Sigmoid colon (tissue), 3 donors: ENCODE results near the gene CFAP100.

Experiments
- CTCF ChIP-seq, 4 experiments: fragments of 450-650 bp in 3 of 4; fragments of 200-600 bp in 1 of 4; IDR thresholded peaks; one replicate each; pipeline ENCODE4 v1.5.1; 2016 to 2019; ENCODE audit warnings: antibody characterized with exemption in 4 of 4, mild to moderate bottlenecking in 3 of 4, moderate library complexity in 2 of 4
- POLR2A ChIP-seq, 2 donors: fragments of 450-650 bp; IDR thresholded peaks; one replicate each; pipeline ENCODE4 v1.6.1; 2016; ENCODE audit warnings: antibody characterized with exemption in 2 of 2, mild to moderate bottlenecking in 2 of 2, moderate library complexity in 2 of 2

- TF ChIP-seq CTCF (IDR thresholded peaks at IDR 0.05): no peak
- TF ChIP-seq POLR2A (IDR thresholded peaks at IDR 0.05): no peak
Observed at GRCh38 chr3:126449621-126450051, 54.9 kb downstream of the CFAP100 start.
